ENCODE results near the gene NRP2.

The NRP2 gene

DNA sequence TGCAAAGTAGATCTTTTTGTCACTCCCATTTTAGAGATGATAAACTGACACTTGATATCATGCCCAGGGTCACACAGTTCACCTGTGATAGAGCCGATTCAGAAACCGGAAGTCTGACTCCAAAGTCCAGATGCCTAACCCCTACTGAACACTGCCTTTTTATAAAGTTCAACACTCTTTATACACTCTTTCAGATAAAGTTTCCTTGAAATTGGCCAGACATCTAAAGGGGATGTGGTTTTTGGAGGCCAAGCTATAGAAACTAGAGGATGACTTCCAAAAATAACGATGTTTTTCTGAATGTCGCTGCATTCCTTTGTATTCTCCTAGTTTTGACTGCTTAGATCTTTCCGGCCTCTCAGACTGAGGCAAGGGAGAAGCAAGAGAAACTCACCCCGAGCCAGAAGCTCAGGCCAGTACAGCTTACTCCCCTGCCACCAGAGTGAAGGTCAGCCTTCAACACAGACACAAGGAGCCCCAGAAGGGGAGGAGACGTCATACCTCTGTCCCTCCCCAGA lies 61.8 kb downstream of the NRP2 start:
- no peak for DNase-seq (ENCODE audit: low read depth, low spot score)
- peaks cover 83% of the 10 kb centered on the region for H3K36me3 ChIP-seq (ENCODE audit: insufficient read depth, insufficient read length, low read length)
- H3K9me3 ChIP-seq (ENCODE audit: insufficient read depth, low read length), result no peaks in the 10 kb centered on the region
- no peaks in the 10 kb centered on the region for H3K27me3 ChIP-seq (ENCODE audit: insufficient read depth, insufficient read length)
- H3K4me1 ChIP-seq (ENCODE audit: insufficient read depth, insufficient read length), result peaks cover 7% of the 10 kb centered on the region
- no peak overlapping the region for H3K4me3 ChIP-seq (ENCODE audit: insufficient read length, low read depth)
- TF ChIP-seq YY1 (IDR thresholded peaks at IDR 0.05; ENCODE audit: insufficient read depth, insufficient read length) (no peak), ZNF274 (IDR thresholded peaks at IDR 0.05; ENCODE audit: low read depth, low read length) (no peak), SUZ12 (IDR thresholded peaks at IDR 0.05; ENCODE audit: extremely low read depth, insufficient read depth, insufficient read length) (no peak)
- H3K9ac ChIP-seq (ENCODE audit: insufficient read length, low read depth), result no peak overlapping the region

DNA sequence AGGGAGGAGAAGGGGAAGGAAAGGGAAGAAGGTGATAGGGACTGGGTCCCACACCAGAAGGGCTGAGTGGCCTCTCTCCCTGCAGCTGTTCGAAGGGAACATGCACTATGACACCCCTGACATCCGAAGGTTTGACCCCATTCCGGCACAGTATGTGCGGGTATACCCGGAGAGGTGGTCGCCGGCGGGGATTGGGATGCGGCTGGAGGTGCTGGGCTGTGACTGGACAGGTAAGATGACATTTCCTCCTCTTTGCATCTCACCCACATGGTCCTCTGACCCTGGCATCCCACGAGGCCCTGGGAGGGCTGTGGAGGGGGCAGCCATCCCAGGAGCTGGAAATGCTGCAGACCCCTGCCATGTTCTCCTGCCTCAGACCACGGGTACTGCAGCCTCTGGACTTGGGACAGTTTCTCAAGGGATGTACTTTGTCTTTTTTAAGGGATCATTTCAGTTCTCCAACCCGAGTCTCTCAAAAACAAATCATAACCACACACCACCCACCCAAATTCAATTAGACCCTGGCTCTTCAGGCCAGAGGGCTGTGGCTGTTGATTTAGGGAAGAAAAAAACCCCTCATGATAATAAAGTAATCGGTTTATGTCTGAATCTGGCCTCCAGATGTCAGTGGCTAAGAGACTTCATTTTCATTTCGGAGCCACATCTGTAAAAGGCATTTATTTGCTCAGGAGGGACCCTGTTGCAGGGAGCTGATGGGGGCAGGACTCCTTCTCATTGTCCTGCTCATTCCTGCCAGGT lies 63.5 kb downstream of the NRP2 start:
- Histone ChIP-seq H3K36me3 (ENCODE audit: insufficient read depth, insufficient read length, low read length) (peaks cover 82% of the 10 kb centered on the region), H3K27me3 (ENCODE audit: insufficient read depth, insufficient read length) (no peaks in the 10 kb centered on the region), H3K9ac (ENCODE audit: insufficient read length, low read depth) (no peak overlapping the region), H3K4me1 (ENCODE audit: insufficient read depth, insufficient read length) (peaks cover 8% of the 10 kb centered on the region), H3K9me3 (ENCODE audit: insufficient read depth, low read length) (no peaks in the 10 kb centered on the region), H3K4me3 (ENCODE audit: insufficient read length, low read depth) (no peak overlapping the region)
- DNase-seq (ENCODE audit: low read depth, low spot score), result no peak
- no peak for TF ChIP-seq YY1 (IDR thresholded peaks at IDR 0.05; ENCODE audit: insufficient read depth, insufficient read length)
- TF ChIP-seq SUZ12 (IDR thresholded peaks at IDR 0.05; ENCODE audit: extremely low read depth, insufficient read depth, insufficient read length), result no peak
- no peak for TF ChIP-seq ZNF274 (IDR thresholded peaks at IDR 0.05; ENCODE audit: low read depth, low read length)

DNA sequence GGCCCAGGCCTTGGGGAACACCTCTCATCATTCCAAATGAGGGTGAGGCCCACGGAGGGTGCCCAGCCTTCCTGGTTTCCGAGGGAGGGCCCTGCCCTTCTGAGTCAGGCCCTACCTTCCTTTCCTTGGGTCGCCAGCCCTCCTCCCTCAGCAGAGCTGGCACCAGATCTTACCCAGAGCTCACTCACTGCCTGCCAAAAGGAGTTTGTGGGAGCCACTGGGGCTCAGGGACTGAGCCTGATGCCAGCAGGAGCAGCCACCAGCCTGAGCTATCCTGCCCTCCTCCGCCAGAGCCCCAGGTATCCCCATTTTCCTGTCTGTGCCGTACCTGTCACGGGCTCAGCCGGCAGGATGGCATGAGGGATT lies 64.1 kb downstream of the NRP2 start:
- H3K4me1 ChIP-seq (ENCODE audit: insufficient read depth, insufficient read length), result peaks cover 8% of the 10 kb centered on the region
- H3K36me3 ChIP-seq (ENCODE audit: insufficient read depth, insufficient read length, low read length), result peaks cover 82% of the 10 kb centered on the region
- DNase-seq (ENCODE audit: low read depth, low spot score), result no peak
- no peak overlapping the region for H3K9ac ChIP-seq (ENCODE audit: insufficient read length, low read depth)
- H3K9me3 ChIP-seq (ENCODE audit: insufficient read depth, low read length), result no peaks in the 10 kb centered on the region
- TF ChIP-seq YY1 (IDR thresholded peaks at IDR 0.05; ENCODE audit: insufficient read depth, insufficient read length), result no peak
- TF ChIP-seq ZNF274 (IDR thresholded peaks at IDR 0.05; ENCODE audit: low read depth, low read length), result no peak
- no peak for TF ChIP-seq SUZ12 (IDR thresholded peaks at IDR 0.05; ENCODE audit: extremely low read depth, insufficient read depth, insufficient read length)
- H3K27me3 ChIP-seq (ENCODE audit: insufficient read depth, insufficient read length), result no peaks in the 10 kb centered on the region
- no peak overlapping the region for H3K4me3 ChIP-seq (ENCODE audit: insufficient read length, low read depth)

DNA sequence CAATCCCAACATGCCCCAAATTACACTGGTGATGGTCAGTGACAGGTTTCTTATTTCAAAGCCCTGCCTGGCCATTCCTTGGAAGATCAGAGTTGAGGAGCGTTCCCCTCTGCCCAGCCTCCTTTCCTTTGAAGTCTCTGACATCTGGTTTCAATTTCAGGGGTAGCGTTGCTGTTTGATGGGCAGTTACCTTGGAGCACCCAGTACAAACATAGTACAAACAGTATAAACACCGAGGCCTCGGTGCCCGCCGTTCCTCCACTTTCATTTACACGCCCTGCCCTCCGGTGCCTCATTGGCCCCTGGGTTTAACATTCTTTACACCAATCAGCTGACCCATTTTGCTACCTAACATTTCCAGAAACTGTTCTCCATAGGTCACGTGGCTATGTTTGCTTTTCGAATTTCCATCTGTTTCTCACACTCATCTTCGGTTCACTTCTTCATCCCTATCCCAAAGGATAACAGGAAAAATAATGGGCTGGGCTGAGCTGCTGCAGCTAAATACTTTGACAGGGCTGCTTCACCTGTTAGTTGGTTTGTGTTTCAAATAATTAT lies 65.6 kb downstream of the NRP2 start:
- no peak for DNase-seq (ENCODE audit: low read depth, low spot score)
- no peaks in the 10 kb centered on the region for H3K9me3 ChIP-seq (ENCODE audit: insufficient read depth, low read length)
- H3K9ac ChIP-seq (ENCODE audit: insufficient read length, low read depth), result no peak overlapping the region
- H3K27me3 ChIP-seq (ENCODE audit: insufficient read depth, insufficient read length), result no peaks in the 10 kb centered on the region
- TF ChIP-seq YY1 (IDR thresholded peaks at IDR 0.05; ENCODE audit: insufficient read depth, insufficient read length), result no peak
- no peak for TF ChIP-seq ZNF274 (IDR thresholded peaks at IDR 0.05; ENCODE audit: low read depth, low read length)
- no peak for TF ChIP-seq SUZ12 (IDR thresholded peaks at IDR 0.05; ENCODE audit: extremely low read depth, insufficient read depth, insufficient read length)
- H3K36me3 ChIP-seq (ENCODE audit: insufficient read depth, insufficient read length, low read length), result peaks cover 82% of the 10 kb centered on the region
- no peak overlapping the region for H3K4me3 ChIP-seq (ENCODE audit: insufficient read length, low read depth)
- peaks cover 8% of the 10 kb centered on the region for H3K4me1 ChIP-seq (ENCODE audit: insufficient read depth, insufficient read length)

DNA sequence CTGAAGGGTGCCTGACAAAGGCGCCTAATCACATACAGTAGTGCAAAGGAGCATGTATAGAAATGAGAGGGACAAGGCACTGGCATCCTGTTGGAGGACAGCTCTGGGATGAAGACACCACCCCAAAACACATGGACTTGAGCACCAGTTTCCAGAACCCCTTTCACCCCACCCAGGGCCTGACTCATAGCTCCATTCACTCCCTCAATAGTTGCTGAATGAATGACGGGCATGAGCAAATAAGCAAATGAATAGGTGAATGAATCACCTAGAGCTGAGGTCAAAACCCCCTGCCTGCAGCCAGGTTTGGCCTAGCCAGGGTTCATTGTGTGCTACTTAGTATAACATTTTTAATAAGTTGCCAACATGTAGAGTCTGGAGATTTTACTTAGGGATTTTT lies 66.3 kb downstream of the NRP2 start:
- Histone ChIP-seq H3K4me1 (ENCODE audit: insufficient read depth, insufficient read length) (peaks cover 8% of the 10 kb centered on the region), H3K9ac (ENCODE audit: insufficient read length, low read depth) (no peak overlapping the region), H3K4me3 (ENCODE audit: insufficient read length, low read depth) (no peak overlapping the region), H3K27me3 (ENCODE audit: insufficient read depth, insufficient read length) (no peaks in the 10 kb centered on the region), H3K36me3 (ENCODE audit: insufficient read depth, insufficient read length, low read length) (peaks cover 82% of the 10 kb centered on the region), H3K9me3 (ENCODE audit: insufficient read depth, low read length) (no peaks in the 10 kb centered on the region)
- no peak for TF ChIP-seq YY1 (IDR thresholded peaks at IDR 0.05; ENCODE audit: insufficient read depth, insufficient read length)
- no peak for TF ChIP-seq ZNF274 (IDR thresholded peaks at IDR 0.05; ENCODE audit: low read depth, low read length)
- TF ChIP-seq SUZ12 (IDR thresholded peaks at IDR 0.05; ENCODE audit: extremely low read depth, insufficient read depth, insufficient read length), result no peak
- DNase-seq (ENCODE audit: low read depth, low spot score), result peak; percentile 77

DNA sequence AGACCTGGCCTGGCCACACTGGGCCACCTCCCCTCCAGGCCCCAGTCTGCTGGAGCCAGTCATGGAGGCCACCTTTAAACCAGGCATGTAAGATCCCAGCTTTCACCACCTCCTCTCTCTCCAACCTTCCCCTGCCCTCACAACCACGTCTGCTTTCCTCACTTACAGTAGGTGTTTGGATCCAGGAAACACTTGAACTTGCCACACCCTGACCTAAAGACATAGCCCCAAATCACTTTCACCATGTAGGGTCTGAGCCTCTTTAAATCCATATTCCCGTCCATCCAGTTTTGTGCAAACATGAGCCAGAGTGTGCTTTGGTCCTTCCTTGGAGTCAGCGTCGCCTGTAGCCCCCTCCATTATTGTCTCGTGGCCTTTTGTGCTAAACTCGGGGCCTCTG lies 66.8 kb downstream of the NRP2 start:
- H3K9me3 ChIP-seq (ENCODE audit: insufficient read depth, low read length), result no peaks in the 10 kb centered on the region
- no peak overlapping the region for H3K4me3 ChIP-seq (ENCODE audit: insufficient read length, low read depth)
- H3K36me3 ChIP-seq (ENCODE audit: insufficient read depth, insufficient read length, low read length), result peaks cover 84% of the 10 kb centered on the region
- no peaks in the 10 kb centered on the region for H3K27me3 ChIP-seq (ENCODE audit: insufficient read depth, insufficient read length)
- no peak for TF ChIP-seq YY1 (IDR thresholded peaks at IDR 0.05; ENCODE audit: insufficient read depth, insufficient read length)
- TF ChIP-seq ZNF274 (IDR thresholded peaks at IDR 0.05; ENCODE audit: low read depth, low read length), result no peak
- no peak for TF ChIP-seq SUZ12 (IDR thresholded peaks at IDR 0.05; ENCODE audit: extremely low read depth, insufficient read depth, insufficient read length)
- H3K9ac ChIP-seq (ENCODE audit: insufficient read length, low read depth), result no peak overlapping the region
- H3K4me1 ChIP-seq (ENCODE audit: insufficient read depth, insufficient read length), result peaks cover 8% of the 10 kb centered on the region
- no peak for DNase-seq (ENCODE audit: low read depth, low spot score)

DNA sequence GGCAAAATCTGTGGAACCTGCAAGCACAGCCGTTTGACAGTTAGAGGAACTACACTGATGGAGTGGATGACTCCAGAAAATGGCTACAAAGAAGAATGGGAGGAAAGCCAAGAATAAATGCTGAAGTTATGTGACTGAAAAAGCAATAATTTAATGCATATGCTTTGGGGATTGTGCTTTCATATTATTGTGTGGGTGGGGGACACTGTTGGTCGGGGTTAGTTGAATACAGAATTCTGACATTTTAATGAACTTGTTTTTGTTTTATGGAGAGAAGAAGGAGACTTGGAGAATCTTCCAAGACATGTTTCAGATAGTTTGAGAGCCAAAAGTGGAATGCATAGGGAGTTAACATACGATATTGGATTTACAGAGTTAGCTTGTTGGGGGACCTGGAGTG lies 68.5 kb downstream of the NRP2 start:
- no peaks in the 10 kb centered on the region for H3K27me3 ChIP-seq (ENCODE audit: insufficient read depth, insufficient read length)
- H3K4me1 ChIP-seq (ENCODE audit: insufficient read depth, insufficient read length), result peaks cover 8% of the 10 kb centered on the region
- no peak for DNase-seq (ENCODE audit: low read depth, low spot score)
- H3K9ac ChIP-seq (ENCODE audit: insufficient read length, low read depth), result no peak overlapping the region
- no peaks in the 10 kb centered on the region for H3K9me3 ChIP-seq (ENCODE audit: insufficient read depth, low read length)
- H3K4me3 ChIP-seq (ENCODE audit: insufficient read length, low read depth), result no peak overlapping the region
- TF ChIP-seq SUZ12 (IDR thresholded peaks at IDR 0.05; ENCODE audit: extremely low read depth, insufficient read depth, insufficient read length) (no peak), ZNF274 (IDR thresholded peaks at IDR 0.05; ENCODE audit: low read depth, low read length) (no peak), YY1 (IDR thresholded peaks at IDR 0.05; ENCODE audit: insufficient read depth, insufficient read length) (no peak)
- peaks cover 71% of the 10 kb centered on the region for H3K36me3 ChIP-seq (ENCODE audit: insufficient read depth, insufficient read length, low read length)

Data from NT2/D1 (cell line).